ENCODE data around the gene PTER.

Gene PTER, protein sequence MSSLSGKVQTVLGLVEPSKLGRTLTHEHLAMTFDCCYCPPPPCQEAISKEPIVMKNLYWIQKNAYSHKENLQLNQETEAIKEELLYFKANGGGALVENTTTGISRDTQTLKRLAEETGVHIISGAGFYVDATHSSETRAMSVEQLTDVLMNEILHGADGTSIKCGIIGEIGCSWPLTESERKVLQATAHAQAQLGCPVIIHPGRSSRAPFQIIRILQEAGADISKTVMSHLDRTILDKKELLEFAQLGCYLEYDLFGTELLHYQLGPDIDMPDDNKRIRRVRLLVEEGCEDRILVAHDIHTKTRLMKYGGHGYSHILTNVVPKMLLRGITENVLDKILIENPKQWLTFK

GRCh38 chr10:16436758-16437539 is at the start of gene PTER:
Gene PTER (plus strand): TSS chr10:16437010. CDS start chr10:16484385, 47,375 bp downstream.
- DNase-seq, result peak; percentile 99

DNA sequence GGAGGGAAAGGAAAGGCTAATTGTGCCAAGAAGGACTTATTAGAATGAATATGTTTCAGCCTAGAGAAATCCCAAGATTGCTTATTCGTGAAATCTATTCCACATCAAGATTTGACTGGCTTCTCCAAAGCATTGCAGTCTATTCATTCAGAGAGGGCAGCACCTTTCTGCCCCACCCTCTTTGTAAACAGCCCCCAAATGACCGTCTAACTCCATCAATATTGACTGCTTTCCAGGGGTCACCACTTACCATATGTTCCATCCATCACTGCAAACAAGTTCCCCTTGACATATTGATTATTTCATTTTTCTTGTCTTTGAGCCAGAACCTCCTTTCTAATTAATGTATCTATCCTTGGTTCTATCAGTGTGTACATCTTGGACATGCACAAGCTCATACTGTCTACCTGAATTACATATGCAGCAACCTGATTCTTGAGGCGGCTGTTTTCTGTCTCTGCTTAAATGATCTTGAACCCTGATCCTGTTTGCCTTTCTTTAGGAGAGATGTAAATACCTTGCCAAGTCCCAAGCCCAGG is 44.2 kb upstream of the PTER start:
- DNase-seq, result no peak

DNA sequence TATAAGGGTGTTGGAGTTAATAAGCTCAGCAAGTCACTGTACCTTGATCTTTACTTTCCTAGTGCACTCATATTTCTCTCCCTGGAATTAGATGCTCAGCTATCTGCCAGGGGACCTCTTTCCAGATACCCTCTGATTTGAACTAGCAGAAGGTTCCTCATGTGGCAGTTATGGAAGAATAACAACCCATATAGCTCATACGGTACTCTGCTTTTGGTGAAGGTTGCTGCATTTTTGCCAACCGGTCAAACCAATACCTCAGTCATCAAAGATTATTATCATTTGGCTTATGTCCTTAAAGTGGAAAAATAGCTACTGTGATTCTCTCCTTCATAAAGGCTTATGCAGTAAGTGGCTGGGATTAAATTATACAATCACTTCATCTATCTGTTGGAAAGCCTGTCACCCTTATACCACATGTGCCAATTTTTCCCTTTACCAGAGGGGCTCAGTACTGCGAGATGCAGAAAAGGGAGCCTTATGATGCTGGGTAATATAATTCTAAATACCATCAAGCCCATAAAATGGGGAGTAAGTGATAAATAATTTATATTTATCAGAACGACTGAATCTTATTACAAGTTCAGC is 43.4 kb upstream of the PTER start:
- DNase-seq, result no peak

GRCh38 chr10:16401416-16401815 is 35.4 kb upstream of the PTER start:
- no peak for DNase-seq

DNA sequence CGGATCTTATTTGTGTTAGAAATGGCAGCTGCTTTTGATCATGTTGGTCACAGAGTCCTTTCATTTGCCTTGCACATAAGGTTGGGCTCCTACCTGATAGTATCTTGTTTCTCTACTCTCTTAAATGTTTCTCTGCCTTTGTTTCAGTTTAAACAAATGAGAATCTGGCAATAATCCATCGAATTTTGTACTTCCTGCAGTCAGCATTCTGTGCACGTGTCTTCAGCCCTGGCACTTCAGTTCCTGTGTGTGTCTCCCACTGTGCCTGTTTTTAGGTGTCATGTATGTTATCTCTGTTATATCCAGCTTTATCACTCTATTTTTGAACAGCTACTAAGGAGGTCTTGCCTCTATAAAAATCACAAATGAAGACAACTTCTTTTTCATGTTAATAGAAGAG is 28.4 kb upstream of the PTER start:
- no peak for DNase-seq

DNA sequence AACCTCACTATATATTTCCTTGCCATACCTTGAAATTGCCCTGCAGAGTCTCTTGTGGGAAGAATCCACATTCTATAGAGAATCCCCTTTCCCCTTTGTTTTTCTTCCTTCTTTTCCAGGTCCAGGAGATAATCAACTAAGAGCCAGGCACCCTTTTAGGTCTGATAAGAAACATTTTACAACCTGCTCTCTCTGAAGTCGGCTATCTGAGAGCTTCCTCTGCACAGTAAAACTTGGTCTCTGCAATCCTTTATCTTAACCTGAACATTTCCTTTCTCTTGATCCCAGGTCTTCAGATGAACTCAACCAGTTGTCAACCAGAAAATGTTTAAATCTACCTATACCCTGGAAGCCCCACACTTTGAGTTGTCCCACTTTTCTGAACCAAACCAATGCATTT is 19.5 kb upstream of the PTER start:
- no peak for DNase-seq

DNA sequence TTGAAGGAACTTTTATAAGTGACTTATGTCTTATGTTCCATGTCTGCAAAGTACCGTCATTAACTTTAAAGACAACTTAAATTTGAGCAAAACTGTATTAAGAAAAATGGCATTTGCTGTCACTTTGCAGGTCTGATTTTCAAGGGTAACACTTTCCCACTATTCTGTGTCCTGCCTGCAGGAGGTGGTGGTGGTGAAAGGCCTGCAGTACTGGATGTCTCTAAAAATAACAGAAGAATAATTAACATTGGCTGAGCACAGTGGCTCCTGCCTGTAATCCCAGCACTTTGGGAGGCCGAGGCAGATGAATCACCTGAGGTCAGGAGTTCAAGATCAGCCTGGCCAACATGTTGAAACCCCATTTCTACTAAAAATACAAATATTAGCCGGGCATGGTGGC is 13.2 kb upstream of the PTER start:
- DNase-seq, result no peak

- DNase-seq, result no peak
Observed at GRCh38 chr10:16425449-16425848, 11.4 kb upstream of the PTER start.

GRCh38 chr10:16429539-16429938 is 7.3 kb upstream of the PTER start:
- no peak for DNase-seq

- DNase-seq, result peak; percentile 10
Observed at GRCh38 chr10:16436367-16436757, 448 bp upstream of the PTER start.

DNA sequence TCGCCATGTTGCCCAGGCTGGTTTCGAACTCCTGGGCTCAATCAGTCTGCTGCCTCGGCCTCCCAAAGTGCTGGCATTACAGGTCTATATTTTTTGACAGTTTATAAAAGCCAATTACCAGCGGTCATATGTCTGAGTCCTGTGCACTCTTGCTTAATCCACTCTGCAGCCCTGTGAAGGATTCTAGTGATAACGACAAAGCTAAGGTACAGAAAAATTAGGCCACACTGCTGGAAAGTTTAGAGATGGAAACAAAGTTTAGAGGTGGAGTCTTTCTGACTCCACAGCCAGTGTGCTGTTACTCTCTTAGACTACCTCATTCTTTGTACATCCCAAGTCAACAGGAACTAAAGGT is 707 bp downstream of the PTER start:
- no peak for DNase-seq

- DNase-seq, result peak; percentile 40
Observed at GRCh38 chr10:16439295-16439694, 2.5 kb downstream of the PTER start.

- DNase-seq, result no peak
Observed at GRCh38 chr10:16440396-16441133, 3.8 kb downstream of the PTER start.

- DNase-seq, result no peak
Observed at GRCh38 chr10:16441173-16441840, 4.5 kb downstream of the PTER start.

DNA sequence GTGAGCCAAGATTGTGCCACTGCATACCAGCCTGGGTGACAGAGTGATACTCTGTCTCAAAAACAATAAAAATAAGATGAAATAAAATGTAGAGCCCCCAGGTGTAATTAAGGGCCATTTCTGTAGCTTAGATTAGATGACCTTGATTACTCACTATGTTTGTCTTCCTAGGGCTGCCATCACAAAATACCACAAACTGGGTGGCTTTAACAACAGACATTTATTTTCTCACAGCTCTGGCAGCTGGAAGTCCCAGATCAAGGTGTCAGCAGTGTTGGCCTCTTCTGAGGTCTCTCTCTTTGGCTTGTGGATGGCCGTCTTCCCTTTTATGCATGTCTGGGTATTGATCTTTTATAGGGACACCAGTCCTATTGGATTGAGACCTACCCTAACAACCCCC is 6.1 kb downstream of the PTER start:
- DNase-seq, result no peak

DNA sequence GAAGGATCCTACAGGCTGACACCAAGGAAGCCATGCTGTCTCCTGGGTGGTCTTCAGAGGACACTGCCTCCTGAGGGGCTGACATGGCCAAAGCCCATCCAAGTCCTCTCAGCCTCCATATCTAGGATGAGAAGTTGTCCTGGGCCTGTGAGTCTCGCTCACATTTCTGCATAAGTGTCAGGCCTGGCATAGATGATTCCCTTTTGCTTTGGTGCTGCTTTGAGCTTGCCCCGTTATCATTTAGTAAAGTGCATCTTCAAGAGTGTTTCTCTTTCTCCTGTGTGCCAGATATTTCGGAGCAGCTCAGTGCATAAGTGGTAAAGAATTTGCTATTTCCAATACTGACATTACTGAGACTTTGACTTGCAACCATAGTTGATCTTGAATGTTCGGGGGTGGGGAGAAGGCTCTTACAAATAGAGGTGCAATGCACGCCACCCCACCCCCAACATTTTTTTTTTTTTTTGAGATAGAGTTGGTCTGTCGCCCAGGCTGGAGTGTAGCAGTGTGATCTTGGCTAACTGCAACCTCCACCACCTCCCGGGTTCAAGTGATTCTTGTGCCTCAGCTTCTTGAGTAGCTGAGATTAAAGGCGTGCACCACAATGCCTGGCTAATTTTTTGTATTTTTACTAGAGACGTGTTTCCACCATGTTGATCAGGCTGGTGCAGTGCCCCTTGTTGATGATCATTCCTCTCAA is 9.1 kb downstream of the PTER start:
- DNase-seq, result no peak

GRCh38 chr10:16449454-16449853 is 12.6 kb downstream of the PTER start:
- no peak for DNase-seq

DNA sequence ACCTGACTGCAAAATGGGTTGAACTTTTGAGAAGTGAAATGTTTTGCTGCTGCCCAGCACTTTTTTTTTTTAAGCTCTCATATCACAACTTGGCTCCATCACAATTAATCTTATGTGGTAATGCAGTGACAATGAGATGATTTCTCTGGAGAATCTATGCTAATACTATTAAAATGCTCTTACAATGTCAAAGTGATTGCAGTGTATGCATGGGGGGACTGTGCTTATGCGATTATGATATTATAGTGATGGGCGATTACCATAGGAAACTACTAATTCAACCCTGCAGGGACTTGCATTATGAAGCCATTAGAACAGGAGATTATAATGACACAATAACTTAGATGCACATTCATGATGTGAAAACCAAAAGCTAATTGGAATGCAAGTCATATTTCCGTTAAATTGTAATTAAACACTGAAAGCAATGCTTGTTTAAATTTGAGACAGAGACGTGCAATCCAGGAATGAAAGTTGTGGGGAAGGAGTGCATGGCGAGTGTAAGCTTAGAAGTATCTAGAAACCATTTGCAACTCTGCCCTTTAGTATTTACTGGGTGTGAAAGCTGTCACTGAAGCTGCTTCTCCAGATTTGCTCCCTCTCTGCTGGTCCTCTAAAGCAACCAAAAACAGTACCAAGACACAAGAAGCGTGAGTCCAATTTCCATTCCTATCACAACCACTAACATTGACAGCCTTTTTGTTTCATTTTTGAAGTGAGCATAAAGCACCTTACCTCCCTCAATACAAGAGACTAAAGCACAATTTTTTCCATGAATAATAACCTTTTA is 21.6 kb downstream of the PTER start:
- no peak for DNase-seq

DNA sequence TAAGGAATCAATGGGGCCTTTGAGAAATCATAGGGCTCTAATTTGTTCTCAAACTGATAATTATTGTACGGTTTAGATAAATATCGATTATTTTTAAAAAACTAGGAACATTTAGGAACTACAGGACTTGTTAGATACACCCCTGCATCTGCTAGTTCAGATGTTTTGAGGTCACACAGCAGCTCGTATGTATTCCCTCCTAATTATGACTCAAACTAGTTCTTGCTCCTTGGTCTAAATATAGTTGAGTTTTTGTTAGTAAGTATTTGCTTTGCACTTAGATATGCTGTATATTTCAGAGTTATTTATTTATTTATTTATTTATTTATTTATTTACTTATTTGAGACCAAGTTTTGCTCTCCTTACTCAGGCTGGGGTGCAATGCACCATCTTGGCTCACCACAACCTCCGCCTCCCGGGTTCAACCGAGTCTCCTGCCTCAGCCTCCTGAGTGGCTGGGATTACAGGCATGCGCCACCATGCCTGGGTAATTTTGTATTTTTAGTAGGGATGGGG is 22.7 kb downstream of the PTER start:
- DNase-seq, result no peak

GRCh38 chr10:16466001-16466400 is 29.2 kb downstream of the PTER start:
- no peak for DNase-seq

DNA sequence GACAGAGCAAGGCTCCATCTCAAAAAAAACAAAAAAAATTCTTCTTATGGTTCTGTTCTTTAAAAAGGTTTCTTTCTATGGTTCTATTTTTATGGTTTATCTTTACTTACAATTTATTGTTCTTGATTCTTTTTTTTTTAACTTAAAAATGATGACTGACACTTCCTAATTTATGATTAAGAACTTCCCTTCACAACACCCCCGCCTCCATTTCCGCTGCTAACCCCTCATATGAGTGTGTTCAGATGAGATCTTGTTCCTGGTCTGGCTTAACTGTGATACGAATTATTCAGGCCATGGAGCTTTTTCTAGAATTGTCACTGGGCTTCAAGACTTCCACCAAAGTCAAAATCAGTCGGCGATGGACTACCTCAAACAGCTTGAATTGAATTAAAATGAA is 33.9 kb downstream of the PTER start:
- peak; percentile 66 for DNase-seq

Data from suppressor macrophage treated with lipopolysaccharide for 4 hours (primary cell).